CD14-positive monocyte (primary cell): ENCODE results near the gene AP1S2. TPM values are rescaled to one million over a fixed set of nuclear protein-coding genes. Genes with fewer than 3 reads are reported as not detected.
A peak's percentile ranks its signal among the peaks of the same experiment; 100 is the strongest.

Source experiments
- DNase-seq, 3 donors: peaks; one replicate each; pipeline ENCODE4 v3.0.0-alpha.2; 2011 to 2022
- H2AFZ ChIP-seq: 2 replicates; pipeline ENCODE4 v1.6.0; 2012; ENCODE audit warnings: mild to moderate bottlenecking, low read depth, low read length, inconsistent platforms; ENCODE audit not compliant: insufficient read depth, poor library complexity, severe bottlenecking
- H3K27ac ChIP-seq, 2 donors: 1 replicate in 1 of 2; 2 replicates in 1 of 2; pipeline ENCODE4 v1.5.1; 2012 to 2013; ENCODE audit warnings: low read length in 2 of 2, control low read depth in 1 of 2, inconsistent platforms in 1 of 2, low read depth in 1 of 2, mild to moderate bottlenecking in 1 of 2
- H3K27me3 ChIP-seq, 2 donors: one replicate each; pipeline versions ENCODE4 v1.6.0 to v1.6.1; 2011 to 2013; ENCODE audit warnings: low read length in 2 of 2; ENCODE audit not compliant: control insufficient read depth in 2 of 2, insufficient read depth in 2 of 2
- H3K36me3 ChIP-seq, 2 donors: replicated peaks in 1 of 2; 1 replicate in 1 of 2; 2 replicates in 1 of 2; pipeline versions ENCODE4 v1.5.1 to v1.6.1; 2012 to 2013; ENCODE audit warnings: low read length in 2 of 2, control low read depth in 1 of 2, inconsistent platforms in 1 of 2, mild to moderate bottlenecking in 1 of 2; ENCODE audit not compliant: insufficient read depth in 2 of 2, control insufficient read depth in 1 of 2
- H3K4me1 ChIP-seq, 2 donors: 1 replicate in 1 of 2; 2 replicates in 1 of 2; pipeline versions ENCODE4 v1.5.1 to v1.6.1; 2012 to 2013; ENCODE audit warnings: low read length in 2 of 2, control low read depth in 1 of 2, inconsistent platforms in 1 of 2, mild to moderate bottlenecking in 1 of 2, moderate library complexity in 1 of 2; ENCODE audit not compliant: insufficient read depth in 2 of 2, control insufficient read depth in 1 of 2
- H3K4me2 ChIP-seq: replicated peaks from 2 replicates; pipeline ENCODE3; 2012; ENCODE audit warnings: low read length, moderate library complexity, mild to moderate bottlenecking; ENCODE audit not compliant: poor library complexity, severe bottlenecking; ENCODE audit errors: extremely low read depth
- H3K4me3 ChIP-seq, 3 experiments: fragments of 200-600 bp in 1 of 3; sonication (generic) in 1 of 3; replicated peaks in 1 of 3; 1 replicate in 2 of 3; 2 replicates in 1 of 3; pipeline ENCODE4 v1.5.1; 2011 to 2013; ENCODE audit warnings: low read length in 3 of 3, mild to moderate bottlenecking in 3 of 3, control low read depth in 2 of 3, low read depth in 2 of 3, inconsistent platforms in 1 of 3, moderate library complexity in 1 of 3
- H3K79me2 ChIP-seq: 2 replicates; pipeline ENCODE4 v1.6.0; 2012; ENCODE audit warnings: mild to moderate bottlenecking, control low read depth, inconsistent platforms, low read length, moderate library complexity; ENCODE audit not compliant: insufficient read depth
- H3K9ac ChIP-seq: 2 replicates; pipeline ENCODE4 v1.6.0; 2017; ENCODE audit warnings: low read length, mild to moderate bottlenecking; ENCODE audit not compliant: insufficient read depth, poor library complexity, severe bottlenecking
- H3K9me3 ChIP-seq, 2 donors: replicated peaks in 1 of 2; 1 replicate in 1 of 2; 2 replicates in 1 of 2; pipeline versions ENCODE4 v1.5.1 to v1.6.1; 2012 to 2013; ENCODE audit warnings: low read length in 2 of 2, control low read depth in 1 of 2; ENCODE audit not compliant: control insufficient read depth in 1 of 2, insufficient read depth in 1 of 2
- H4K20me1 ChIP-seq: 2 replicates; pipeline ENCODE4 v1.6.0; 2012; ENCODE audit warnings: mild to moderate bottlenecking, low read length, control low read depth, moderate library complexity; ENCODE audit not compliant: insufficient read depth
- H3K27ac Mint-ChIP-seq, 7 donors: one replicate each; pipeline ENCODE4 v1.8.0; 2020; ENCODE audit warnings: mild to moderate bottlenecking in 7 of 7, mixed read lengths in 7 of 7, moderate library complexity in 6 of 7, inconsistent platforms in 2 of 7
- H3K27me3 Mint-ChIP-seq, 3 donors: one replicate each; pipeline ENCODE4 v1.8.0; 2021 to 2022; ENCODE audit warnings: low read depth in 3 of 3, mild to moderate bottlenecking in 3 of 3, mixed read lengths in 3 of 3, moderate library complexity in 3 of 3, inconsistent platforms in 1 of 3
- H3K36me3 Mint-ChIP-seq, 2 donors: one replicate each; pipeline ENCODE4 v1.8.0; 2020; ENCODE audit warnings: mixed read lengths in 2 of 2, inconsistent platforms in 1 of 2, mild to moderate bottlenecking in 1 of 2
- H3K4me1 Mint-ChIP-seq: one replicate; pipeline ENCODE4 v1.8.0; 2020; ENCODE audit warnings: mild to moderate bottlenecking, mixed read lengths
- H3K4me3 Mint-ChIP-seq, 2 donors: one replicate each; pipeline ENCODE4 v1.8.0; 2020; ENCODE audit warnings: mild to moderate bottlenecking in 2 of 2, mixed read lengths in 2 of 2, moderate library complexity in 1 of 2
- H3K9me3 Mint-ChIP-seq, 7 donors: one replicate each; pipeline ENCODE4 v1.8.0; 2020 to 2022; ENCODE audit warnings: mixed read lengths in 7 of 7, mild to moderate bottlenecking in 6 of 7, moderate library complexity in 6 of 7, inconsistent platforms in 2 of 7
- WGBS: methylation state at CpG from one replicate; pipeline ENCODE4 v1.1.5; 2013; ENCODE audit warnings: missing lambda C conversion rate; ENCODE audit not compliant: insufficient coverage; 5-methylcytosine and 5-hydroxymethylcytosine counted together
- intact Hi-C, 2 donors: fragments of 100-400 bp; cut with micrococcal nuclease; formaldehyde crosslinking; loops; one replicate each; pipeline versions ENCODE4 v1.15.0 to v1.15.1; 2023
- polyA plus RNA-seq, 3 donors: library from polyadenylated mRNA; depleted of rRNA in 1 of 3; unstranded in 2 of 3; stranded (reverse) in 1 of 3; fragments of 300-500 nt in 2 of 3; fragments of >200 nt in 1 of 3; fragmentation: Illumina TruSeq in 2 of 3; gene quantifications; 1 replicate in 2 of 3; 2 replicates in 1 of 3; pipeline ENCODE4 v1.2.3, GENCODE V29; 2012 to 2021
- TF ChIP-seq, protein P1 (sequence below): fragments of 200-600 bp; IDR thresholded peaks from one replicate; pipeline ENCODE4 v1.8.0; 2022; ENCODE audit warnings: antibody characterized with exemption, mild to moderate bottlenecking

AP1S2 gene
- polyA plus RNA-seq, 3 donors = 155 to 851 (median 806) TPM

DNA sequence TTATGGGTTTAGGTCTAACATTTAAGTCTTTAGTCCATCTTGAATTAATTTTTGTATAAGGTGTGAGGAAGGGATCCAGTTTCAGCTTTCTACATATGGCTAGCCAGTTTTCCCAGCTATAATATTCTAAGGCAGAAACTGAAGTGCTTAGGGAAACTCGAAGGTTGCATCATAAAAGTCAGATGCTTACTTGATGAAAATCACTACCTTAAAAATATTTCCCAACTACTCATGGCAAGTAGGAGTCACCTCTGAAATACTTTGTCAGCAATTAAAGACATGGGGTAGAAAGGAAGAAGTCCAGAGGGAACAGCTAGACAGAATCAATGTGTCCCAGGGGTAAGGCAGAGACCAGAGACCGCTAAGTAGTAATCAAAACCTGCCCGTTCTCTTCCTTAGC, 6.3 kb upstream of the AP1S2 start:
- no CpG with 5 or more reads among the region's 3 CpGs for WGBS
- intact Hi-C loops = no loop called here
- Histone ChIP-seq H3K36me3 (no peaks in the 10 kb centered on the region), H3K4me1 (peaks cover 29 to 40% of the 10 kb centered on the region in 2 donors), H3K9me3 (no peaks in the 10 kb centered on the region), H2AFZ (no peak overlapping the region), H3K27me3 (peaks cover 0 to 58% of the 10 kb centered on the region in 2 donors), H3K4me3 (no peak overlapping the region), H3K79me2 (no peaks in the 10 kb centered on the region), H3K4me2 (no peak overlapping the region), H4K20me1 (no peaks in the 10 kb centered on the region), H3K27ac (no peak overlapping the region), H3K9ac (no peak overlapping the region)
- DNase-seq = peak; percentile 37 to 76 (median 50)
- H3K27ac Mint-ChIP-seq = peak overlapping the region in 2 of 7 donors; percentile 35 to 54
- no peak overlapping the region for H3K4me3 Mint-ChIP-seq
- peaks cover 0 to 11% (median 2%) of the 10 kb centered on the region in 7 donors for H3K9me3 Mint-ChIP-seq
- H3K36me3 Mint-ChIP-seq = peaks cover 1 to 6% of the 10 kb centered on the region in 2 donors
- peaks cover 14% of the 10 kb centered on the region for H3K4me1 Mint-ChIP-seq
- TF ChIP-seq, protein P1, sequence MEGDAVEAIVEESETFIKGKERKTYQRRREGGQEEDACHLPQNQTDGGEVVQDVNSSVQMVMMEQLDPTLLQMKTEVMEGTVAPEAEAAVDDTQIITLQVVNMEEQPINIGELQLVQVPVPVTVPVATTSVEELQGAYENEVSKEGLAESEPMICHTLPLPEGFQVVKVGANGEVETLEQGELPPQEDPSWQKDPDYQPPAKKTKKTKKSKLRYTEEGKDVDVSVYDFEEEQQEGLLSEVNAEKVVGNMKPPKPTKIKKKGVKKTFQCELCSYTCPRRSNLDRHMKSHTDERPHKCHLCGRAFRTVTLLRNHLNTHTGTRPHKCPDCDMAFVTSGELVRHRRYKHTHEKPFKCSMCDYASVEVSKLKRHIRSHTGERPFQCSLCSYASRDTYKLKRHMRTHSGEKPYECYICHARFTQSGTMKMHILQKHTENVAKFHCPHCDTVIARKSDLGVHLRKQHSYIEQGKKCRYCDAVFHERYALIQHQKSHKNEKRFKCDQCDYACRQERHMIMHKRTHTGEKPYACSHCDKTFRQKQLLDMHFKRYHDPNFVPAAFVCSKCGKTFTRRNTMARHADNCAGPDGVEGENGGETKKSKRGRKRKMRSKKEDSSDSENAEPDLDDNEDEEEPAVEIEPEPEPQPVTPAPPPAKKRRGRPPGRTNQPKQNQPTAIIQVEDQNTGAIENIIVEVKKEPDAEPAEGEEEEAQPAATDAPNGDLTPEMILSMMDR = no peak
- H3K27me3 Mint-ChIP-seq = peaks cover 0 to 38% (median 0%) of the 10 kb centered on the region in 3 donors

DNA sequence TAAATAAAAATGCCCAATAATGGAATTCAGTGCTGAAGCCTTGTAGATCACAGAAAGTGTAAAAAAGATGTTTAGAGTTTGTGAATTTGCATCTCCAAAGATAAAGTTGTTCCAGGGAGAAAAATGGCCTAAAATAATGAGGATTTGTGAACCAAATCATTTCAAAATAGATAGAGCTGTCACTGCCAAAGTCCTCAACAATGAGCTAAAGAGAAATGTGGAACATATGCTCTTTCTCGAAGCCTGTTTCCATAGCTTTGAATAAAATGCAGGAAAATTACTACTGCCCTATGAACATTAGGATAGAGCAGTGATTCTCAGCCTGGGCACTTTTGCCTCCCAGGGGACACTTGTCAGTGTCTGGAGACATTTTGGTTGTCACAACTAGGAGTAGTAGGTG, 3.4 kb upstream of the AP1S2 start:
- no peak overlapping the region for H3K4me3 ChIP-seq
- peaks cover 0 to 49% (median 1%) of the 10 kb centered on the region in 3 donors for H3K27me3 Mint-ChIP-seq
- H3K36me3 Mint-ChIP-seq = peaks cover 1 to 12% of the 10 kb centered on the region in 2 donors
- no peak overlapping the region for H3K27ac ChIP-seq
- no peak overlapping the region for H3K4me2 ChIP-seq
- intact Hi-C loops = loop anchor here (10.0 kb wide), 4 partner anchors 53 to 257 kb away; no protein-coding TSS in a partner anchor
- peaks cover 0 to 12% (median 2%) of the 10 kb centered on the region in 7 donors for H3K9me3 Mint-ChIP-seq
- no peaks in the 10 kb centered on the region for H3K36me3 ChIP-seq
- peaks cover 12% of the 10 kb centered on the region for H3K79me2 ChIP-seq
- H2AFZ ChIP-seq = no peak overlapping the region
- H3K27ac Mint-ChIP-seq = no peak overlapping the region
- H3K9ac ChIP-seq = no peak overlapping the region
- H3K4me3 Mint-ChIP-seq = no peak overlapping the region
- H3K4me1 Mint-ChIP-seq = peaks cover 14% of the 10 kb centered on the region
- H4K20me1 ChIP-seq = peaks cover 10% of the 10 kb centered on the region
- peaks cover 14 to 42% of the 10 kb centered on the region in 2 donors for H3K4me1 ChIP-seq
- no peaks in the 10 kb centered on the region for H3K9me3 ChIP-seq
- WGBS = no CpG with 5 or more reads among the region's 1 CpG
- TF ChIP-seq, protein P1 = no peak
- no peak for DNase-seq
- peaks cover 0 to 43% of the 10 kb centered on the region in 2 donors for H3K27me3 ChIP-seq
